Measurements from ENCODE around the gene CBARP. TPM values are rescaled to one million over a fixed set of nuclear protein-coding genes. Genes with fewer than 3 reads are reported as not detected.

CBARP gene
- total RNA-seq, 1 donor from 2014 or later = not detected

DNA sequence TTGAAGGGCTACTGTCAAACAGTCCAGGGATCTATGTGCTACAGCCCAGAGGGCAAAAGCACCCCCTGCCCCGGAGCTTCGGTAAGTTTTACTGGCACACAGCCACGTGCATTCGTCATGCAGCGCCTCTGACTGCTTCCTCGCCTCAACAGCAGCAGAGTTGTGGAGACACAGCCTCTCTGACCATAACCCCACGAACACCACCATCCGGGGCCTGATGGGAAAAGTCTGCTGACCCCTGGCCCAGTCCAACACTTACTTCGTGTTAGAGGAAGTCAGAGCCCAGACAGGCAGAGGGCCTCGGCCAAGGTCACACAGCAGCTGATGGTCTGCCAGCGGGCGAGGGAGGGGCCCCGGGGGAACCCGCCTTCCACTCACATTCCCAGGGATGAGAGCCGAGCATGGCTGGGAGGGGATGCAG is 5.1 kb downstream of the CBARP start:
- Histone ChIP-seq H3K9ac (ENCODE audit: low read depth in 1 of 3, low read length in 3 of 3) (no peak overlapping the region), H3K27ac (ENCODE audit: low read depth, low read length) (no peak overlapping the region), H3K4me1 (ENCODE audit: control insufficient read depth in 3 of 3, insufficient read depth in 3 of 3, low read length in 3 of 3) (peaks cover 9 to 22% (median 12%) of the 10 kb centered on the region in 3 donors), H3K9me3 (ENCODE audit: control insufficient read depth in 3 of 3, low read length in 3 of 3) (no peaks in the 10 kb centered on the region), H3K36me3 (ENCODE audit: control insufficient read depth in 3 of 3, insufficient read depth in 3 of 3, low read length in 3 of 3) (no peaks in the 10 kb centered on the region), H3K27me3 (ENCODE audit: control insufficient read depth in 3 of 3, insufficient read depth in 3 of 3, low read length in 3 of 3) (peaks cover 0 to 8% (median 7%) of the 10 kb centered on the region in 3 donors), H3K4me3 (ENCODE audit: low read length in 3 of 3) (no peak overlapping the region)

DNA sequence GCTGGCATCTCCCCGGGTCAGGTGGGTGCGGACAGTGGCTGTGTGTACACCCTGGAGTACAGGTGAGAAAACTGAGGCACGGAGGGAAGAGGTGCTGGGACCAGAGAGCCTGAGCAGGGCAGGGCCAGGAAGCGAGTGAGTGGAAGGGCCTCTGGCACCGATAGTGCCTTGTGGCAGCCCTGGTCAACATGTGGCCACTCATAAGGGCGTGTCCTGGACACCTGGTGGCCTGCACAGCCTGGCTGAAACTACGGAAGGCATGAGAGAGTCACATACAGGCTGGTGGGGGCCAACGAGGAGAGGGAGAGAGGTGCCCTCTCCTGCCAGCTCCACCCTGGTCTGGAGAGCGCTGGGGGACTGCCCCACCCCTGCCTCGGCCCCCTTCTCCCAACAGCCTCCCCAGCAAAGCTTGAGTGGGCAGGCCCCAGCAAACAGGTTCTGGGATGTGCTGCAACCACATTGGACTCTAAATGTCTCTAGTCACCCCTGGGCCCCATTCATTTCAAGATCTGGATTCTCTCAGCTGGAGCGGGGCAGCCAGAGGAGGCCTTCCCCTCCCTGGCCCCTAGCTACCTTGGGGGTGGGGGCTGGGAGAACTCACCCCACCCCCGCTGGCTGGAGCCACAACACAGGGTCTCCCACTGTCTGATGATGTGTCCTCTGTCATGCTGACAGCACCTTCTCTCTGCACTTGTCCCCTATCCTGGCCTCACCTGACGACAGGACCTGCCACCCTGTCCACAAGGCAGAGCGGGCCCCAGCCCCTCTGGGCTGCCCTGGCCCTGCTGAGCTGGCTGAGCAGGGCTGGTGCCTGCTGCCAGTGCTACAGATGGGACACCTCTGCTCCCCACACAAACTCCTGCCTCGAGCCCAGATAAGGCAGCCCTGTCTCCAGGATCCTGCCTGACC is 5.8 kb downstream of the CBARP start:
- Histone ChIP-seq H3K4me3 (ENCODE audit: low read length in 3 of 3) (no peak overlapping the region), H3K36me3 (ENCODE audit: control insufficient read depth in 3 of 3, insufficient read depth in 3 of 3, low read length in 3 of 3) (peaks cover 0 to 4% (median 0%) of the 10 kb centered on the region in 3 donors), H3K27me3 (ENCODE audit: control insufficient read depth in 3 of 3, insufficient read depth in 3 of 3, low read length in 3 of 3) (peaks cover 0 to 8% (median 7%) of the 10 kb centered on the region in 3 donors), H3K4me1 (ENCODE audit: control insufficient read depth in 3 of 3, insufficient read depth in 3 of 3, low read length in 3 of 3) (peaks cover 7 to 22% (median 9%) of the 10 kb centered on the region in 3 donors), H3K9me3 (ENCODE audit: control insufficient read depth in 3 of 3, low read length in 3 of 3) (no peaks in the 10 kb centered on the region), H3K9ac (ENCODE audit: low read depth in 1 of 3, low read length in 3 of 3) (no peak overlapping the region), H3K27ac (ENCODE audit: low read depth, low read length) (no peak overlapping the region)

DNA sequence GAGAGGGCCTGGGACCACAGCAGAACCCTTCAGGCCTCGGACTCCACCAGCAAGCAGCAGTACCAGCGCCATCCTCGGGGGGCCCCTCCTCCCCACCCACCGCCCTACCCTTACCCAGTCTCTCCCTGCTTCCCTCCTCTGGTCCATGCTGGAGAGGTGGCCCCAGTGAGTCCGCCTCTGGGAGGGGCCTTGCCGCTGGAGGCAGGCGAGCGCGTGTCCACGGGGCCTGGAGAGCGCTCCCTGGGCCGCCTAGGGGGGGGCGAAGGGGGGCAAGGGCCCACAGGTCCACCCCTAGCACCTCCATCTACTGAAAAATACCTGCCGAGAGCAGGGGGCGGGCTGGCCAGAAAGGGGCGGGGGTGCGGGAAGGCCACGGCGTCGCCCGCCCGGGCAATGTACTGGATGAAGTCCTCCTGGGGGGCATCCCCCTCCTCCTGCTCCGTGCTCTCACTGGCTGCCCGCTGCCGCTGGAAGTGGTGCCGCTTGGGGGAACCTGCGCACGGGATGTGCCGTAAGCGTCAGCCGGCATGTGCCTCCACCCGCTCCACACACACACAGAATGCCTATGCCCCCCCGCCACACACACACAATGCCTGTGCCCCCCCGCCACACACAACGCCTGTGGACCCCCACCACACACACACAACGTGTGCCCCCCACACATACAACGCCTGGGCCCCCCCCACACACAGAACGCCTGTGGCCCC is 6.9 kb downstream of the CBARP start:
- Histone ChIP-seq H3K36me3 (ENCODE audit: control insufficient read depth in 3 of 3, insufficient read depth in 3 of 3, low read length in 3 of 3) (peaks cover 3 to 13% (median 3%) of the 10 kb centered on the region in 3 donors), H3K27me3 (ENCODE audit: control insufficient read depth in 3 of 3, insufficient read depth in 3 of 3, low read length in 3 of 3) (peaks cover 0 to 4% (median 2%) of the 10 kb centered on the region in 3 donors), H3K4me1 (ENCODE audit: control insufficient read depth in 3 of 3, insufficient read depth in 3 of 3, low read length in 3 of 3) (peaks cover 6 to 17% (median 7%) of the 10 kb centered on the region in 3 donors), H3K9me3 (ENCODE audit: control insufficient read depth in 3 of 3, low read length in 3 of 3) (no peaks in the 10 kb centered on the region), H3K4me3 (ENCODE audit: low read length in 3 of 3) (no peak overlapping the region), H3K9ac (ENCODE audit: low read depth in 1 of 3, low read length in 3 of 3) (no peak overlapping the region), H3K27ac (ENCODE audit: low read depth, low read length) (no peak overlapping the region)

DNA sequence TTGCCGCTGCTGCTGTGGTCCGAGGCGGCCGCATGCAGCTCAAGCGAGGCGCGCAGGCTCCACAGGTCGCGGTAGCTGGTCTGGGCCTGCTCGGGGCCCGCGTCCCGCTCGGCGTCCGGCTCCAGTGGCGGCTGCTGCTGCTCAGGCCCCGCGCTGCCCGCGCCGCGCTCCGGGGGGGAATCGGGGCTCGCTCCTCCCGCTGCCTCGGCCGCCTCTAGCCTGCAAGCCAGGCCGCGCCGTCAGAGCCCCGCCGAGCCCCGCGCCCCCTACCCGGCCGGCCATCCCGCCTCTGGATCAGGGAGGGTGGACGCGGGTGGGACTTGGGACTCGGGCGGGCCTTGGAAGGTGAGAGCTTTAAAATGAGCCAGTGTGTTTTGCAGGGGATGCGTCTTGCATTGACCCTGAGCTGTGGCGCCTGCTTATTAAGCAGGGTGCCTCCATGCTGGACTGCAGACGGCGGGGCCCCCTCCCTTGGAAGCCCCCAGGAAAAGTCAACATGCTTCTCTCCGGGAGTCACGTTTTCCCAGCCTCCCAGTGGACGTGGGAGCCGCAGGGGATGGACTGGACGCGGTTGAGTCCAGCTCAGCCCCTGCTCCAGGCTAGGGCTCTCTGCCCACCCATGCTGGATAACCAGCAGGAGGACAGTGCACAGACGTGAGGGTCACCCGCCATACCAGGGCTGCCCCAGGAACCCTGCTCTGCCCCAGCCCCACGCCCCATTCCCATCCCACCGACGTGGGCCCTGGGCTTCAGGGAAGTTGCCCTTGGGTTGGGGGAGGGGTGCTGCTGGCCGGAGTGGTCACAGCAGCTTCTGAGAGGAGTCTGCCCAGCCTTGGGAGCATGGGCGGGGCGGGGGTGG is 7.7 kb downstream of the CBARP start:
- Histone ChIP-seq H3K9me3 (ENCODE audit: control insufficient read depth in 3 of 3, low read length in 3 of 3) (no peaks in the 10 kb centered on the region), H3K9ac (ENCODE audit: low read depth in 1 of 3, low read length in 3 of 3) (no peak overlapping the region), H3K4me3 (ENCODE audit: low read length in 3 of 3) (no peak overlapping the region), H3K27ac (ENCODE audit: low read depth, low read length) (no peak overlapping the region), H3K27me3 (ENCODE audit: control insufficient read depth in 3 of 3, insufficient read depth in 3 of 3, low read length in 3 of 3) (no peaks in the 10 kb centered on the region), H3K36me3 (ENCODE audit: control insufficient read depth in 3 of 3, insufficient read depth in 3 of 3, low read length in 3 of 3) (peaks cover 3 to 15% (median 8%) of the 10 kb centered on the region in 3 donors), H3K4me1 (ENCODE audit: control insufficient read depth in 3 of 3, insufficient read depth in 3 of 3, low read length in 3 of 3) (peaks cover 6 to 17% (median 7%) of the 10 kb centered on the region in 3 donors)

DNA sequence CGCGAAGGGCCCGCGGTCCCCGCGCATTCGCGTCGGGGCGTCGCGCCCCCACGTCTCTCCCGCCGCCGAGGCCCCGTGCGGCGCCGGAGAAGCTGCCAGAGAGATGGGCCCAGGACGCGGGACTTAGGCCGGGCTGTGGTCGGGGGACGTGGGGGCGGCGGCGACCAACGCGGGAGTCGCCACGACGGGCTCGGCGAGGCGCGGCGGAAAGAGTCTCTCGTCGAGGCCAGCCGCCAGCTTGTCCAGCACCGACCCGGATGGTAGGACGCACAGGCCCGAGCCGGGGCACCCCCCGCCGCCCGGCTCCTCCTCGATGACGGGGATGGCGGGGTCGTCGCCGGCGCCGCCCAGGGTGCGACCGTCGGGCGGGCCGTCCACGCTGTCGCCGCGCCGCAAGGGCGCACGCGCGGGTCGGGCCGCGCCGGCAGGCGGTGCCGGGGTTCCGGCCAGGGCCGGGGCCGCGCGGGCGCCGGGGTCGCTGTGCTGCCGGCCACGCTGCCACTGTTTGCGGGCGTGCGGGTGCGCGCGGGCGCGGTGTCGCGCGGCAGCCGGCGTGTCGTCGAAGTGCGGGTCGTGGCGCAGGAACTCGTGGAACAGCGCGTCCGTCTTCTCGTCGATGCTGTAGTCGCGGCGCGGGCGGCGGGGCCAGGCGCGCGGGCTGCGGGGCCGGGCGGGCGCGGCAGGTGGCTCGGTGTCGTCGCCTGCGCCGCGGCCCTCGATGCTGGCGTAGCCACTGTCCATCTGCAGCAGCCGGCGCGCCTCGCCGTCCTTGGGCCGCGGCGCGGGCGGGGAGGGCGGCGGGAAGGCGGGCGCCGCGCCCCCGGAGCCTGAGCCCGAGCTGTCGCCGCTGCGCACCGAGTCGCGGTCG is 8.5 kb downstream of the CBARP start:
- Histone ChIP-seq H3K36me3 (ENCODE audit: control insufficient read depth in 3 of 3, insufficient read depth in 3 of 3, low read length in 3 of 3) (peaks cover 8 to 20% (median 12%) of the 10 kb centered on the region in 3 donors), H3K4me3 (ENCODE audit: low read length in 3 of 3) (no peak overlapping the region), H3K9ac (ENCODE audit: low read depth in 1 of 3, low read length in 3 of 3) (no peak overlapping the region), H3K9me3 (ENCODE audit: control insufficient read depth in 3 of 3, low read length in 3 of 3) (no peaks in the 10 kb centered on the region), H3K27me3 (ENCODE audit: control insufficient read depth in 3 of 3, insufficient read depth in 3 of 3, low read length in 3 of 3) (no peaks in the 10 kb centered on the region), H3K27ac (ENCODE audit: low read depth, low read length) (no peak overlapping the region), H3K4me1 (ENCODE audit: control insufficient read depth in 3 of 3, insufficient read depth in 3 of 3, low read length in 3 of 3) (peaks cover 6 to 17% (median 7%) of the 10 kb centered on the region in 3 donors)

DNA sequence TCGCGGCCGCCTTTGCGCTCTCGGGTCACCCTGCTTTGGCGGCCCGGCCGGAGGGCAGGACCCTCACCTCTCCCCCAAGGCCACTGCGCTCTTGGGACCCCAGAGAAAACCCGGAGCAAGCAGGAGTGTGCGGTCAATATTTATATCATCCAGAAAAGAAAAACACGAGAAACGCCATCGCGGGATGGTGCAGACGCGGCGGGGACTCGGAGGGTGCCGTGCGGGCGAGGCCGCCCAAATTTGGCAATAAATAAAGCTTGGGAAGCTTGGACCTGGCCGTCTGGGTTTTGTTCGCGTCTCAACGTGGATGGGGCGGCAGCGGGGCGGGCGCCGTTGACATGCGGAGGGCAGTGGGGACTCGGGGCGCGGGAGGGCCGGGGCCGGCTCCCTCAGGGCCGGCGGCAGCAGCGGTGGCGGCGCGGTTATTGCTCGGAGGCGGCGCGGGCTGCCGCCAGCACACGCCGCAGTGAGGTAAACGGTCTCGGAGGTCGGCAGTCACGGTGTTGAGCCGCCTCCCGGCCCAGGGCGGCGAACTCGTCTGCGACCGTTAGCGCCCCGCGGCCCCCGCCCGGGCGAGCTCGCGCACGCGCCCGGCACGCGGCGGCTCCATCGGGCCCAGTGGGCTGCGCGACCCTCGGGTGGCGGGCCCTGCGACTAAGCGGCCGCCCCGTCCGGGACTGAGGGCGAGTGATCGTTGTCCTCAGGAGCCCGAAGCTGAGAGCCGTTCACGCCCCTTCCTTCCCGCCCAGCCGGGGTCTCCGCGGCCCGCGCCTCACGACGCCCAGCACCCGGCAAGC is 9.4 kb downstream of the CBARP start:
- H3K9ac ChIP-seq (ENCODE audit: low read depth in 1 of 3, low read length in 3 of 3) = no peak overlapping the region
- H3K9me3 ChIP-seq (ENCODE audit: control insufficient read depth in 3 of 3, low read length in 3 of 3) = no peaks in the 10 kb centered on the region
- peaks cover 10 to 26% (median 12%) of the 10 kb centered on the region in 3 donors for H3K36me3 ChIP-seq (ENCODE audit: control insufficient read depth in 3 of 3, insufficient read depth in 3 of 3, low read length in 3 of 3)
- no peak overlapping the region for H3K27ac ChIP-seq (ENCODE audit: low read depth, low read length)
- H3K4me1 ChIP-seq (ENCODE audit: control insufficient read depth in 3 of 3, insufficient read depth in 3 of 3, low read length in 3 of 3) = peaks cover 6 to 17% (median 7%) of the 10 kb centered on the region in 3 donors
- H3K4me3 ChIP-seq (ENCODE audit: low read length in 3 of 3) = no peak overlapping the region
- no peaks in the 10 kb centered on the region for H3K27me3 ChIP-seq (ENCODE audit: control insufficient read depth in 3 of 3, insufficient read depth in 3 of 3, low read length in 3 of 3)

DNA sequence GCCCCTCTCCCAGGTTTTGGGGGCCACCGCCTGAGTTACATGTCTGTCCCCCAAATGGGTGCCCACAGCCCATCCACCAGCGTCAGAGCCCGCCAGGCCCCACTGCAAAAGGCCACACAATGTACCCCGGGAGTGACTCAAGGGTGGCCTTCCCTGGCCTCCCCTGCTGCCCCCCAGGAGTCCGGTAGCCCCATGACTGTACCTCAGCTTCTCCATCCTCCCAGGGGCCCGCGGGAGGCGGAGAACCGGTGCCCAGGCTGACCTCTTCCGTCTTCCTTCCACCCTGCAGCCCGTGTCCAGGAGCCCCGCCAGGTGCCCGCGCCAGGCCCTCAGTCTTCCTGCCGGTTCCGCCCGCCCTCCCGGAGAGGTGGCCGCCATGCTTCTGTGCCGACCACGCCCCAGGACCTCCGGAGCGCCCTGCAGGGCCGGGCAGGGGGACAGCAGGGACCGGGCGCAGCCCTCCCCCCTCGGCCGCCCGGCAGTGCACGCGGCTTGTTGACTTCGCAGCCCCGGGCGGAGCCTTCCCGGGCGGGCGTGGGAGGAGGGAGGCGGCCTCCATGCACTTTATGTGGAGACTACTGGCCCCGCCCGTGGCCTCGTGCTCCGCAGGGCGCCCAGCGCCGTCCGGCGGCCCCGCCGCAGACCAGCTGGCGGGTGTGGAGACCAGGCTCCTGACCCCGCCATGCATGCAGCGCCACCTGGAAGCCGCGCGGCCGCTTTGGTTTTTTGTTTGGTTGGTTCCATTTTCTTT is 10.3 kb downstream of the CBARP start:
- H3K9me3 ChIP-seq (ENCODE audit: control insufficient read depth in 3 of 3, low read length in 3 of 3) = no peaks in the 10 kb centered on the region
- no peaks in the 10 kb centered on the region for H3K27me3 ChIP-seq (ENCODE audit: control insufficient read depth in 3 of 3, insufficient read depth in 3 of 3, low read length in 3 of 3)
- H3K36me3 ChIP-seq (ENCODE audit: control insufficient read depth in 3 of 3, insufficient read depth in 3 of 3, low read length in 3 of 3) = peaks cover 18 to 33% (median 20%) of the 10 kb centered on the region in 3 donors
- H3K4me3 ChIP-seq (ENCODE audit: low read length in 3 of 3) = no peak overlapping the region
- no peak overlapping the region for H3K27ac ChIP-seq (ENCODE audit: low read depth, low read length)
- no peak overlapping the region for H3K9ac ChIP-seq (ENCODE audit: low read depth in 1 of 3, low read length in 3 of 3)
- H3K4me1 ChIP-seq (ENCODE audit: control insufficient read depth in 3 of 3, insufficient read depth in 3 of 3, low read length in 3 of 3) = peaks cover under 1 to 17% (median 3%) of the 10 kb centered on the region in 3 donors

All from skeletal muscle tissue (tissue), 4 donors.